Type B pancreatic cell (in vitro differentiated cells): ENCODE data around the gene ZBTB20. TPM values are rescaled to one million over a fixed set of nuclear protein-coding genes. Genes with fewer than 3 reads are reported as not detected.

ENCODE experiments used
- DNase-seq: peaks from one replicate; pipeline ENCODE4 v3.0.0; 2021; ENCODE audit warnings: mixed read lengths; ENCODE audit not compliant: unreplicated experiment; ENCODE audit errors: extremely low spot score
- H3K27ac Mint-ChIP-seq: 2 replicates; pipeline ENCODE4 v1.8.0; 2021; ENCODE audit warnings: mild to moderate bottlenecking, mixed read lengths
- H3K27me3 Mint-ChIP-seq: 2 replicates; pipeline ENCODE4 v1.8.0; 2021; ENCODE audit warnings: mixed read lengths
- H3K36me3 Mint-ChIP-seq: 2 replicates; pipeline ENCODE4 v1.8.0; 2021; ENCODE audit warnings: mixed read lengths
- H3K4me1 Mint-ChIP-seq: one replicate; pipeline ENCODE4 v1.8.0; 2021; ENCODE audit warnings: mixed read lengths; ENCODE audit not compliant: unreplicated experiment
- H3K4me3 Mint-ChIP-seq: 2 replicates; pipeline ENCODE4 v1.8.0; 2021; ENCODE audit warnings: mild to moderate bottlenecking, mixed read lengths
- H3K9me3 Mint-ChIP-seq: 2 replicates; pipeline ENCODE4 v1.8.0; 2021; ENCODE audit warnings: mixed read lengths
- total RNA-seq: library from RNA; stranded (reverse); gene quantifications from 2 replicates; pipeline ENCODE4 v1.2.1, GENCODE V29; 2021; ENCODE audit warnings: low replicate concordance
- TF ChIP-seq, protein P1 (sequence below): fragments of 200-600 bp; sonication (generic); conservative IDR thresholded peaks from 2 replicates; pipeline ENCODE4 v1.5.0; 2021; ENCODE audit warnings: antibody characterized with exemption, mild to moderate bottlenecking

The ZBTB20 gene
- total RNA-seq, 1 donor from 2014 or later: 14.4 TPM

DNA sequence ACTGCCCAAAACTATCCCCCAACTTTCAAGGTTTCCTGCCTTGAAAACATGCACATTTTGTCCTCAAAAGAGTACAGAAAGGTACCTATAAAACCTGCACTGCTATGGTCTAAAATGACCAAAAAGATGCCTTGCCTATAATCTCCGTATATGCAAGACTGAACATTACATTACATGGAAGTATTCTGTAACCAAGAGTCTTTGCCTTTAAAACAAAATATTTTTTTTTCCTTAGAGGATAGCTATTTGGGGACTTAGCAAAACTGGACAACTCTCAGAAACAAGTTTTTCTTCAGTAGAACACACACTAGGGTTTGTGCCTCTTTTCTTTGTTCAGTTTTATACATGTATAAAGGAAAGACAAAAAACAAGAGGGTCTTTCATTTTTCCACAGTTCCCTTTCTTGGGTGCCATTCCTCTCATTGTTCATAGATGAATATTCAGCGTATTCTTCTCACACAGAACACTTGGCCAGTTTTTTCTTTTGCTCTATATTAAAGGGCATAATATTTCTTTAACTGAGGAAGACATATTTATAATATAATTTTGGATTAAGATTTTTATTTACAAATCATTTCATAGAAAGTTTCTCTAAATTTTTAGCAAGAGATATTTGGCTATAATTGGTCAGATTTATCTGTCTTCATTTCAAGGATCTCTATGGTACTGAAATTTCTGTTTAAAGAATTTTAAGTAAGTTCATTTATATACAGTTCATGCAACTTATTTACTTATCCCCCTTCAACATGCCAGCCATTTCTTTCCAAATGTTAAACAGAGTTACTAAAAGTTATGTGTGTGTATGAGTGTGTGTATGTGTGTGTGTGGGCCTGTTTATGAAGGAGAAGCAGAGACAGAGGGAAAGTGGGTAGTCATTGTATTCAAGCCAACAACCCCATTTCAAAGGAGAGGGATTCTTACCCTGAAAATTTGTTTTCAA is 142.6 kb downstream of the ZBTB20 start:
- Mint-ChIP-seq H3K27ac (no peak overlapping the region), H3K4me1 (no peaks in the 10 kb centered on the region), H3K36me3 (no peaks in the 10 kb centered on the region), H3K27me3 (no peaks in the 10 kb centered on the region), H3K9me3 (no peaks in the 10 kb centered on the region), H3K4me3 (no peak overlapping the region)
- DNase-seq: no peak
- TF ChIP-seq, protein P1, sequence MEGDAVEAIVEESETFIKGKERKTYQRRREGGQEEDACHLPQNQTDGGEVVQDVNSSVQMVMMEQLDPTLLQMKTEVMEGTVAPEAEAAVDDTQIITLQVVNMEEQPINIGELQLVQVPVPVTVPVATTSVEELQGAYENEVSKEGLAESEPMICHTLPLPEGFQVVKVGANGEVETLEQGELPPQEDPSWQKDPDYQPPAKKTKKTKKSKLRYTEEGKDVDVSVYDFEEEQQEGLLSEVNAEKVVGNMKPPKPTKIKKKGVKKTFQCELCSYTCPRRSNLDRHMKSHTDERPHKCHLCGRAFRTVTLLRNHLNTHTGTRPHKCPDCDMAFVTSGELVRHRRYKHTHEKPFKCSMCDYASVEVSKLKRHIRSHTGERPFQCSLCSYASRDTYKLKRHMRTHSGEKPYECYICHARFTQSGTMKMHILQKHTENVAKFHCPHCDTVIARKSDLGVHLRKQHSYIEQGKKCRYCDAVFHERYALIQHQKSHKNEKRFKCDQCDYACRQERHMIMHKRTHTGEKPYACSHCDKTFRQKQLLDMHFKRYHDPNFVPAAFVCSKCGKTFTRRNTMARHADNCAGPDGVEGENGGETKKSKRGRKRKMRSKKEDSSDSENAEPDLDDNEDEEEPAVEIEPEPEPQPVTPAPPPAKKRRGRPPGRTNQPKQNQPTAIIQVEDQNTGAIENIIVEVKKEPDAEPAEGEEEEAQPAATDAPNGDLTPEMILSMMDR: no peak

DNA sequence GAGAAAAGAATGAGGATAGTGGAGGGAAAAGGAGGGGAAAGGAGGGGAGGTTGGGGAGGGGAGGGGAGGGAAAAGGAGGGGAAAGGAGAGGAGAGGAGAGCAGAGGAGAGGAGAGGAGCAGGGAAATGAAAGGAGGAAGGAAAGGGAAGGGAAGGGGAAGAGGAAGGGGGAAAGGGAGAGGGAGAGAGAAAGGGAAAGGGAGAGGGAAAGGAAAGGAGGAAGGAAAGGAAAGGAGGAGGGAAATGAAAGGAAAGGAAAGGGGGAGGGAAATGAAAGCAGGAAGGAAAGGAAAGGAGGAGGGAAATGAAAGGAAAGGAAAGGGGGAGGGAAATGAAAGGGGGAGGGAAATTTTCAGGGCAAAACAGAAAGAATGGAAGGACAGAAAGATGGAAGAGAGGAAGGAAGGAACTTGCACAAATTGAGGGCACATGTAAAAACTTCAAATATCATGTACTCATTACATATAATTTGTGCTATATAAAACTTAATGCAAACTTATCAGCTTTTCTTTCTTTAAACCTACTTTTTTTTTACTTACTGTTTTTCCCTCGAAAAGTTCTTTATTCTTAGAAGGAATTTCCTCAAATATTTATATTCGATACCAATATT is 148.0 kb downstream of the ZBTB20 start:
- TF ChIP-seq, protein P1: no peak
- Mint-ChIP-seq H3K36me3 (no peaks in the 10 kb centered on the region), H3K27ac (no peak overlapping the region), H3K27me3 (no peaks in the 10 kb centered on the region), H3K9me3 (no peaks in the 10 kb centered on the region), H3K4me1 (no peaks in the 10 kb centered on the region), H3K4me3 (no peak overlapping the region)
- no peak for DNase-seq

- Mint-ChIP-seq H3K27me3 (no peaks in the 10 kb centered on the region), H3K4me3 (no peak overlapping the region), H3K4me1 (no peaks in the 10 kb centered on the region), H3K36me3 (no peaks in the 10 kb centered on the region), H3K27ac (no peak overlapping the region), H3K9me3 (no peaks in the 10 kb centered on the region)
- TF ChIP-seq, protein P1: no peak
- DNase-seq: no peak
These were observed 152.3 kb downstream of the ZBTB20 start for GRCh38 chr3:114994554-114995341.

GRCh38 chr3:114985776-114986175 is 161.3 kb downstream of the ZBTB20 start:
- Mint-ChIP-seq H3K4me3 (no peak overlapping the region), H3K36me3 (no peaks in the 10 kb centered on the region), H3K9me3 (peaks cover 4% of the 10 kb centered on the region), H3K27ac (no peak overlapping the region), H3K4me1 (no peaks in the 10 kb centered on the region), H3K27me3 (no peaks in the 10 kb centered on the region)
- TF ChIP-seq, protein P1: no peak
- no peak for DNase-seq

GRCh38 chr3:114983248-114983647 is 163.8 kb downstream of the ZBTB20 start:
- no peak for DNase-seq
- TF ChIP-seq, protein P1: no peak
- Mint-ChIP-seq H3K27me3 (no peaks in the 10 kb centered on the region), H3K36me3 (no peaks in the 10 kb centered on the region), H3K27ac (no peak overlapping the region), H3K4me3 (no peak overlapping the region), H3K4me1 (no peaks in the 10 kb centered on the region), H3K9me3 (no peaks in the 10 kb centered on the region)
